ENCODE data around the gene WSCD2.

Gene WSCD2

DNA sequence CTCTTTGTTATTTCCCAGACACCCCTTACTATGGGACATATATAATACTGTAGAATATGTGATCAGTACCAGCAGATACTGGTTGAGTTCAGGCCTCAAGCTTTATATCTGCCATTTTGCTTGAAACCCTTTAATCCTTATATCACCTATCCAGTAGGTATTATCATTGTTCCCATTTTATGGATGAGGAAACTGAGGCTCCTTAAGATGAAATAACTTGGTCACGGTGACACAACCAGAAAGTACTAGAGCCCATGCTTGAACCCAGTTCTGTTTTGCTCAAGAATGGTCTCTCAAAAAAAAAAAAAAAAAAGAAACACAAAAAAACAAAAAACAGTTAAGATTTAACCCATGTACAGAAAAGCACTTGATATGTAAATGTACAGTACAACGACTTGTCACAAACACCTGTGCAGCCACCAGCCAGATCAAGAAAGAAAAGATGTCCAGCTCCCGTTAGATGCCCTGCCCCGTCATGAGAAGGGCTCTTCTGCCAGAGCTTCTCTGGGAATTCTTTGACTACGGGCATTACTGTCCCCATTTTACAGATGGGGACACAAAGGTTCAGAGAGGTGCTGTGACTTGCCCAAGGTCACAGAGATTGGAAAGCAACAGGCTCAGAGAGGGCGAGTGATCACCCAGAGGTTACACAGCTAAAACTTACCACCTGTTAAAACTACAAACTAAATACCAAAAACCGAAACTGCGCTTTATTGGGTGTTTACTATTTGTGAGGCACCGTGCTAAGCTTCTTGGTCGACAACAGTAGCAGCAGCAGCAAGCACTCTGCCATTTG is 669 bp upstream of the WSCD2 start:
- no peak for TF ChIP-seq CTCF (conservative IDR thresholded peaks at IDR 0.05)
- H3K27ac ChIP-seq, result no peak overlapping the region

DNA sequence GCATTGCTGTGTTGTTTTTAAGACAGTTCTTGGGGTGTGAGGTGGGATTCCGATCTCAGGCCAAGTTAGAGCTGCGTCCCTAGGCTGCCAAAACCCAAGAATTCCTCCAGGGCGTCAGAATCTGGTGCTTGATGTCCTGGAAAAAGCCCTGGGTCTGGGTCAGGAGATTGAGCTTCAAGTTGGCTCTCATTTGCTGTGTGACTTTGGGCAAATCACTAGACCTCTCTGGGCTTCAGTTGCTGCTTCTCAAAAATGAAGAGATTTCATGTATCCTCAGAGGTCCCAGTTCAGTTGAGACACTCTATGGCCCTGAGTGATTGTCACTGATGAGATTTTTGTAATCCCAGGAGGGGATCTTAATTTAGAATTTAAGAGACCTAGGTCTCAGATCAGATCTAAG is 1.9 kb downstream of the WSCD2 start:
- H3K27ac ChIP-seq, result no peak overlapping the region
- no peak for TF ChIP-seq CTCF (conservative IDR thresholded peaks at IDR 0.05)

GRCh38 chr12:108131657-108132126 is 2.6 kb downstream of the WSCD2 start:
- TF ChIP-seq CTCF (conservative IDR thresholded peaks at IDR 0.05), result no peak
- H3K27ac ChIP-seq, result no peak overlapping the region

DNA sequence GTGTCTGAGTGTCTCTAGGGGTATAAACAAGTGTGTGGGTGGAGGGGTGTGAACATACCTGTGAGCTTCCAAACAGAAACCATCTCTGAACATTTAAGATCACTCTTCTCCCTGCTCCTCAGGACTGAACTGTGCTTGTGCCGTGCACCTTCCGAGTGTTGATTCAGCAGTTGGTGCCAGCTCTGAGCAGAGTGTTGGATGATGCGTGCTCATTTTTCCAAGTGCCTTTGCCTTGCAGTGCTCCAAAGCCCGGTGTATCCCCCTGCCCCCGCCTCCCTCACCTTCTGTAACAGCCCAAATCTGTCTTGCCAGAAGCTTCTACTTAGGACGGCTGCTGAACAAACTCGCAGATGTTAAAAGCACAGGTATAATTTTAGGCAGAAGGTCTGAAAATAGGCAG is 4.4 kb downstream of the WSCD2 start:
- H3K27ac ChIP-seq, result no peak overlapping the region
- TF ChIP-seq CTCF (conservative IDR thresholded peaks at IDR 0.05), result no peak

DNA sequence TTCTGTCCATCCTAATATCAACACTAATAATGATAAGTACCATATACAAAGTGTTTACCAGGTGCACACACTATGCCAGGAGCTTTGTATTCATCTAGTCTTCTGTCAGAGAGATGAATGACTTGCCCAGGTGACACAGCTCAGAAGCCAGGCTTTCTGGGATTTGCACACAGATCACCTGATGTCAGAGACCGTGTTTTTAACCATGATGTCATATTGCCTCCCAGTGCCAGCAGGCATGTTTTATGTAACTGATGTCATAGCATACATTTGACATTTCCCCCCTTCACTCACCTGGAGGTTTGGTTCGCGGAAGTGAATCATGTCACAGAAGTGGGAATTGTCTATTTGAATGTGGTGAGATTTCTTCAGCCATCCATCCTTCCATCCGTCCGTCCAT is 5.7 kb downstream of the WSCD2 start:
- TF ChIP-seq CTCF (conservative IDR thresholded peaks at IDR 0.05), result no peak
- no peak overlapping the region for H3K27ac ChIP-seq

DNA sequence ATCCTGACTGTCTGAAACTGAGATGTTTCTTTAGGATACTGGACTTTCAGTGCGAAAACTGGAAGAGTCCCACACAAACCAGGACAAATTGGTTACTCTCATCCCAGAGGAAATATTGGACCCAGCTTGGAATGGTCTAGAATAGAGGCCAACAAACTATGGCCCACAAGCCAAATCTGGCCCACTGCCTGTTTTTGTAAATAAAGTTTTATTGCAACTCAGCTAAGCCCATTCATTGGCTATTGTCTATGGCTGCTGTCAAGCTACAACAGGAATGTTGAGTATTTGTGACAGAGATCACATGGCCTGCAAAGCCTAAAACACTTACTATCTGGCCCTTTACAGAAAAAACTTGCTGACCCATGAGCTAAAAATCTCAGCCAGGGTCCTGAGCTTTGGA is 6.5 kb downstream of the WSCD2 start:
- TF ChIP-seq CTCF (conservative IDR thresholded peaks at IDR 0.05), result no peak

DNA sequence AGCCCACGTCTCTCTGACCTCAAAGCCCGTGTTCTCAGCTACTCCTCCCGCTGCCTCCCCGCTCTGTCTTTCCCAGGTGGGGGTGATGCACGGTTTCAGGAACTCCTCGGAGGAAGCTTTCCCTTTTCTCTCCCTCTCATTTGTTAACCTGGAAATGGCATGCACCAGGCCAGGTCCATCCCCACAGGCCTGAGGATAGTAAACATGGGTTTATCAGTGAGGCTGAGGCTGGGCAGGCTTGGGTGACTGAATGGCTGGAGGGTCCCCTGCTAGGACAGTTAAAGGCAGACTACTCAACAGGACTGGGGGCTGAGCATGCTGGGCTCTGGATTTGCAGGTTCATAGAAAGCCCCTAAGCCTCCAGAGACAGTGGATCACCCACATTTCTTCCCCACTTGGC is 7.6 kb downstream of the WSCD2 start:
- no peak overlapping the region for H3K27ac ChIP-seq
- no peak for TF ChIP-seq CTCF (conservative IDR thresholded peaks at IDR 0.05)

More for the DNA sequence above, 6.5 kb downstream of the WSCD2 start:
- no peak overlapping the region for H3K27ac ChIP-seq

Data from VCaP (cell line).